Right atrium auricular region (tissue), 2 donors: ENCODE results near the gene ZMIZ1. TPM values are rescaled to one million over a fixed set of nuclear protein-coding genes. Genes with fewer than 3 reads are reported as not detected.
A peak's percentile ranks its signal among the peaks of the same experiment; 100 is the strongest.

Experiments used
- DNase-seq: peaks from one replicate; pipeline ENCODE4 v3.0.0-alpha.2; 2019; ENCODE audit warnings: low spot score
- H3K27ac ChIP-seq, 2 donors: fragments of 200-600 bp; sonication (generic); 1 replicate in 1 of 2; 2 replicates in 1 of 2; pipeline ENCODE4 v1.5.1; 2016 to 2019
- H3K27me3 ChIP-seq, 2 donors: fragments of 200-600 bp; sonication (generic); one replicate each; pipeline versions ENCODE4 v1.5.1 to v1.6.0; 2017 to 2019
- H3K36me3 ChIP-seq: fragments of 200-600 bp; sonication (generic); one replicate; pipeline ENCODE4 v1.5.1; 2016
- H3K4me1 ChIP-seq, 2 donors: fragments of 200-600 bp; sonication (generic); one replicate each; pipeline versions ENCODE4 v1.5.1 to v1.6.0; 2017 to 2019
- H3K4me3 ChIP-seq, 2 donors: fragments of 200-600 bp; sonication (generic); 1 replicate in 1 of 2; 2 replicates in 1 of 2; pipeline ENCODE4 v1.5.1; 2017 to 2019; ENCODE audit warnings: mild to moderate bottlenecking in 1 of 2, moderate library complexity in 1 of 2
- H3K9me3 ChIP-seq, 2 donors: fragments of 200-600 bp; sonication (generic); one replicate each; pipeline ENCODE4 v1.5.1; 2019
- total RNA-seq, 2 donors: library from RNA; depleted of rRNA; stranded (reverse); fragments of >200 nt; gene quantifications; one replicate each; pipeline ENCODE4 v1.1.0, GENCODE V29; 2016
- TF ChIP-seq, protein P1 (sequence below), 2 donors: fragments of 200-600 bp; sonication (generic); IDR thresholded peaks; one replicate each; pipeline ENCODE4 v1.5.1; 2019; ENCODE audit warnings: antibody characterized with exemption in 2 of 2

ZMIZ1 gene
- total RNA-seq, 2 donors from 2014 or later, result 59.3 to 71.0 TPM

DNA sequence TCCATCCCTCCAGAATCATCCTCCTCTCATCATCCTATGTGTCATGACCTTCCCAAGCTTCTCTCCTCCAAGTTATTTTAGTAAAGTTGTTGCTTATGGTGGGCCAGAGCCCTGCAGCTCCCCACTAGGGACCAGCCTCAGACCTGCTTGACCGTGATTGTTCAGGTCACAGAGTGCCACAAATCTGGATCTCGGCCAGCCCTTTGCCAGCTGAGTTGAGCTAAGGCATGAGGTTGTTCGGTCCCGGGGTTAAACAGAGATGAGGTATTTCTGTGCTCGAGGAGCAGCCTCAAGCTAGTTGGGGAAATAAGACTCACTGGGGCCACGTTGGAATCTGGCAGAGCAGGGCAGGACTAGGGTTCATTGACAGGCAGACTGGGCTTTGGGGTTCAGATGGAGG lies 212.2 kb downstream of the ZMIZ1 start:
- DNase-seq, result no peak
- Histone ChIP-seq H3K4me3 (no peak overlapping the region), H3K9me3 (no peaks in the 10 kb centered on the region), H3K36me3 (peaks cover 57% of the 10 kb centered on the region), H3K4me1 (peaks cover 0 to 22% of the 10 kb centered on the region in 2 donors), H3K27ac (no peak overlapping the region), H3K27me3 (no peaks in the 10 kb centered on the region)
- TF ChIP-seq, protein P1, sequence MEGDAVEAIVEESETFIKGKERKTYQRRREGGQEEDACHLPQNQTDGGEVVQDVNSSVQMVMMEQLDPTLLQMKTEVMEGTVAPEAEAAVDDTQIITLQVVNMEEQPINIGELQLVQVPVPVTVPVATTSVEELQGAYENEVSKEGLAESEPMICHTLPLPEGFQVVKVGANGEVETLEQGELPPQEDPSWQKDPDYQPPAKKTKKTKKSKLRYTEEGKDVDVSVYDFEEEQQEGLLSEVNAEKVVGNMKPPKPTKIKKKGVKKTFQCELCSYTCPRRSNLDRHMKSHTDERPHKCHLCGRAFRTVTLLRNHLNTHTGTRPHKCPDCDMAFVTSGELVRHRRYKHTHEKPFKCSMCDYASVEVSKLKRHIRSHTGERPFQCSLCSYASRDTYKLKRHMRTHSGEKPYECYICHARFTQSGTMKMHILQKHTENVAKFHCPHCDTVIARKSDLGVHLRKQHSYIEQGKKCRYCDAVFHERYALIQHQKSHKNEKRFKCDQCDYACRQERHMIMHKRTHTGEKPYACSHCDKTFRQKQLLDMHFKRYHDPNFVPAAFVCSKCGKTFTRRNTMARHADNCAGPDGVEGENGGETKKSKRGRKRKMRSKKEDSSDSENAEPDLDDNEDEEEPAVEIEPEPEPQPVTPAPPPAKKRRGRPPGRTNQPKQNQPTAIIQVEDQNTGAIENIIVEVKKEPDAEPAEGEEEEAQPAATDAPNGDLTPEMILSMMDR (IDR thresholded peaks at IDR 0.05), result no peak

DNA sequence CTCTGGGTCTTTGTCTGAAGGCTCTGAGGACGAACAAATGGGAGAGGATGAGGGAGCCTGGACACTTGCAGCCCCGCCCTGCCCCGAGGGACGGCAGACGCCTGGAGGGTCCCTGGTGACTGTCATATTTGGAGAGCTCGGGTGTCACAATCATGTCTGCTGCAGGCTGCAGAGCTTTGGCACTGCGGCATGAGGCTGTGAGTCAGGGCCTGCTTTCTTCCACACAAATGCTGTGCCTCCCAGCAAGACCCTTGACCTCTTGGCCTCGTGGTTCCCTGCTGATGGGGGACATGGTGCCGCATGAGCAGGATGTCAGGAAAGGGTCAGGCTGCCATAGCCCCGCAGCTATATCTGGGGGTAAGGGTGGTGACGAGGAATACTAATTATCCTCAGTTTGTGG lies 213.6 kb downstream of the ZMIZ1 start:
- TF ChIP-seq, protein P1 (IDR thresholded peaks at IDR 0.05), result no peak
- Histone ChIP-seq H3K27ac (no peak overlapping the region), H3K4me3 (no peak overlapping the region), H3K4me1 (peaks cover 0 to 29% of the 10 kb centered on the region in 2 donors), H3K9me3 (no peaks in the 10 kb centered on the region), H3K36me3 (peaks cover 49% of the 10 kb centered on the region), H3K27me3 (no peaks in the 10 kb centered on the region)
- no peak for DNase-seq

DNA sequence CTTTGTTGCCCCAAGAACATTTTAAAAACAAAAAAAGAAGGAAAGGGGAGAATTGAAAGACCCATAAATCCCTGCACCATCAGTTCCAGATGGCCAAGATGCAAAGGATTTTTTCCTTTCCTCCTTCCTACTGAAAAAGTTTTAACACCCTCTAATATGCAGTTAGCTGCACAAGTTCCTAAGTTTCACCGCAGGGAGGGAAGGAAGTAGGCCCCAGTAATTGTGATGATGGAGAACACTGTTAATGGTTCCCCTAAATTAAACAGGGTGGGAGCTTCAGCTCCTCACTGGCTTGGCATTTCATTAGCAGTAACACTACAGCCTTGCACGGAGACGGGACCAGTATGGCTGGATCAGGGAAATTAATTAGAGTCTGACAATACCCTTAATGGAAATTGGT lies 214.8 kb downstream of the ZMIZ1 start:
- H3K27ac ChIP-seq, result no peak overlapping the region

DNA sequence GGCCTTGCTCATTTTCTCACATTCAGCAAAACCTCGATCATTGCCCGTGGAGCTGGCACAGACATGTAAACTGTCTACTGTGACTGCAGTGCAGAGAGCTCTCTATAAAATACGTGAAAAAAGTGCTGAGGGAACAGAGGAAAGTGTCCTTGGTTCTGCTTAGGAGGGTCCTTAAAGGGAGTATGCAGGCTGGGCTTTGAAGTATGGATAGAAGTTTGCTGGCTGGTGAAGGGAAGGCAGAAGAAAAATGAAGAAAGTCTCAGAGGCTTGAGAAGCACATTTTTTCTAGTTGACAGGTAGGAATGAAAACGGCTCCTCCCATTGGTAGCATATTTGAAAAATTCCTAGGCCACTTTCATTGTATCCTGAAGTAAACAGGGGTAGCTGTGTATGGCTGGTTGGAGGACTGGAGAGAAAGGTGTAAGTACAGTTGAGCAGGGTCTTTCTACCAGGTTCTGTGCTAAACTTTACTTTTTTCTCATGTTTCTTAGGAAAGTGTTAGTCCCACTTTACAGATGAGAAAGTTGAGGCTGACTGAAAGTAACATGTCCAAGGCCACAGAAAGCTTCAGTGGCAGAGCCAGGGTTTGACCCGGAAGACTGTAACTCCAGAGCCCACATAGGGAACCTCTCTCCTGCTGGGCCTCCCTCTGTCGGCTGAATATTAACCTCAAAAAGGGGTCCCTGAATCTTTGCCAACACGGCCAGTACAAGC lies 215.5 kb downstream of the ZMIZ1 start:
- no peaks in the 10 kb centered on the region for H3K27me3 ChIP-seq
- H3K36me3 ChIP-seq, result peaks cover 36% of the 10 kb centered on the region
- TF ChIP-seq, protein P1 (IDR thresholded peaks at IDR 0.05), result no peak
- peaks cover 0 to 34% of the 10 kb centered on the region in 2 donors for H3K4me1 ChIP-seq
- no peak overlapping the region for H3K27ac ChIP-seq
- DNase-seq, result no peak
- no peak overlapping the region for H3K4me3 ChIP-seq
- no peaks in the 10 kb centered on the region for H3K9me3 ChIP-seq

More for the DNA sequence above, 214.8 kb downstream of the ZMIZ1 start:
- peaks cover 0 to 34% of the 10 kb centered on the region in 2 donors for H3K4me1 ChIP-seq
- H3K4me3 ChIP-seq, result no peak overlapping the region
- H3K9me3 ChIP-seq, result no peaks in the 10 kb centered on the region
- TF ChIP-seq, protein P1 (IDR thresholded peaks at IDR 0.05), result no peak
- no peaks in the 10 kb centered on the region for H3K27me3 ChIP-seq
- no peak for DNase-seq
- H3K36me3 ChIP-seq, result peaks cover 38% of the 10 kb centered on the region

DNA sequence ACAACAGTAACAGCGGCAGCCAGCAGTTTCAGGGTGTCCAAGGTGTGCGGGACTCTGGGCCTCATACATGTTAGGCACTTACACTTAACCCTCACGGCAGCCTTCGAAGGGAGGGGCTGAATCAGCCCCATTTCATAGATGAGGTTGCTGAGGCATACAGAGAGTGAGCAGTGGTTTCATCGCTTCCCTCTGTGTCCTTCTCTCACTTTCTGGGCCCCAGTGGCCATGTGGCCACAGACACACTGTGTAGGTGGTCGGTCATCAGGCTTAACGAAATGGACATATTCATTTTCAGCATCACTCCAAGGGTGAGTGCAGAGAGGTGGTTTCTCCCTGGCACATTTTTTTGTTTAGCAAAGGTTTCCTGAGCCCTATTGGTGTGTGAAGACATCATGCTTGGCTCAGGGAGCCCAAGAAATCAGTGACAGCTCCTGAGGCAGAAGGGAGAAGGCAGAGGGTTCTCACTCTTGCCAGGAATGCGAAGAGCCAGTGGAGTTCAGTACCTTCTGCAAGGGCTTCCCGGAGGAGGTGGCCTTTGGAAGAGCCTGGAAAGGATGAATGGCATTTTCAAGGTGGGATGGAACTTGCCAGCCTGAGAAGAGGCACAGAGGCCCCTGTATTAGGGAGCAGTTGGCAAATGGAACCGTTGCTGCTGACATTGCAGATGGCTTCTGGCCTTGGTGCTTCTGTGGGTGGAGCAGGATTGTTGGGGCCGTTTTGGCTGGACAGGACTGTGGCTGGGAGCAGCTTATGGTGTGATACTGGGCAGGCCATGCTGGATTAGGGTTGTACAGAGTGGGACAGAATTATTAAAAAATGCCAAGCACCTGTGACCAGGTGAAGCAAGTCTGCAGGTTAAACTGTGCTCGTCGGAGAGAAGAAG lies 216.8 kb downstream of the ZMIZ1 start:
- no peaks in the 10 kb centered on the region for H3K27me3 ChIP-seq
- H3K9me3 ChIP-seq, result no peaks in the 10 kb centered on the region
- TF ChIP-seq, protein P1 (IDR thresholded peaks at IDR 0.05), result no peak
- peaks cover 40% of the 10 kb centered on the region for H3K36me3 ChIP-seq
- no peak for DNase-seq
- no peak overlapping the region for H3K4me3 ChIP-seq
- H3K27ac ChIP-seq, result peak overlapping the region; percentile 39 to 49
- H3K4me1 ChIP-seq, result peaks cover 0 to 34% of the 10 kb centered on the region in 2 donors
